ENCODE measurements around the gene ELN.

ELN gene

GRCh38 chr7:74094224-74095101, 66.5 kb downstream of the ELN start:
- peak overlapping the region; percentile 90 for H3K27ac ChIP-seq (ENCODE audit: low read length)
- H3K27me3 ChIP-seq (ENCODE audit: low read depth, low read length), result no peaks in the 10 kb centered on the region
- peaks cover 21% of the 10 kb centered on the region for H3K79me2 ChIP-seq (ENCODE audit: low read length)
- H3K4me3 ChIP-seq (ENCODE audit: low read length), result peak overlapping the region; percentile 77
- peak overlapping the region; percentile 91 for H3K4me2 ChIP-seq (ENCODE audit: low read length)
- peaks cover 4% of the 10 kb centered on the region; the same call in 1 of the 2 replicates for H3K9me3 ChIP-seq (ENCODE audit: insufficient read depth, low read length)
- peak overlapping the region; percentile 60; the same call in 1 of the 2 replicates for H2AFZ ChIP-seq (ENCODE audit: low read depth, low read length)
- peaks cover 30% of the 10 kb centered on the region for H3K36me3 ChIP-seq (replicated peaks; ENCODE audit: low read depth, low read length)
- TF ChIP-seq CTCF (IDR thresholded peaks at IDR 0.05; ENCODE audit: low read depth, low read length), result no peak
- H4K20me1 ChIP-seq (ENCODE audit: insufficient read depth, low read length), result no peaks in the 10 kb centered on the region
- H3K4me1 ChIP-seq (ENCODE audit: low read length), result peaks cover 35% of the 10 kb centered on the region
- H3K9ac ChIP-seq (ENCODE audit: low read length), result peak overlapping the region; percentile 78

- Histone ChIP-seq H2AFZ (ENCODE audit: low read depth, low read length) (0 out of 2 replicates have a peak overlapping the region, but pooled peaks have one; percentile 60), H3K4me1 (ENCODE audit: low read length) (peaks cover 40% of the 10 kb centered on the region)
Observed at GRCh38 chr7:74095135-74095534, 67.2 kb downstream of the ELN start.

GRCh38 chr7:74097937-74098614, 70.1 kb downstream of the ELN start:
- TF ChIP-seq CTCF (IDR thresholded peaks at IDR 0.05; ENCODE audit: low read depth, low read length) (no peak), EZH2phosphoT487 (IDR thresholded peaks at IDR 0.05; ENCODE audit: low read depth) (no peak)
- Histone ChIP-seq H3K4me1 (ENCODE audit: low read length) (peaks cover 56% of the 10 kb centered on the region), H3K4me2 (ENCODE audit: low read length) (no peak overlapping the region), H2AFZ (ENCODE audit: low read depth, low read length) (no peak overlapping the region), H3K9ac (ENCODE audit: low read length) (no peak overlapping the region), H3K27me3 (ENCODE audit: low read depth, low read length) (no peaks in the 10 kb centered on the region), H3K4me3 (ENCODE audit: low read length) (no peak overlapping the region), H3K36me3 (replicated peaks; ENCODE audit: low read depth, low read length) (peaks cover 42% of the 10 kb centered on the region), H4K20me1 (ENCODE audit: insufficient read depth, low read length) (no peaks in the 10 kb centered on the region), H3K79me2 (ENCODE audit: low read length) (peaks cover 21% of the 10 kb centered on the region), H3K9me3 (ENCODE audit: insufficient read depth, low read length) (peaks cover 4% of the 10 kb centered on the region; the same call in 1 of the 2 replicates), H3K27ac (ENCODE audit: low read length) (no peak overlapping the region)

More at GRCh38 chr7:74095135-74095534, 67.2 kb downstream of the ELN start:
- peak overlapping the region; percentile 78 for H3K9ac ChIP-seq (ENCODE audit: low read length)
- H3K9me3 ChIP-seq (ENCODE audit: insufficient read depth, low read length), result peaks cover 4% of the 10 kb centered on the region; the same call in 1 of the 2 replicates
- H3K27me3 ChIP-seq (ENCODE audit: low read depth, low read length), result no peaks in the 10 kb centered on the region
- peaks cover 37% of the 10 kb centered on the region for H3K36me3 ChIP-seq (replicated peaks; ENCODE audit: low read depth, low read length)
- H3K79me2 ChIP-seq (ENCODE audit: low read length), result peaks cover 21% of the 10 kb centered on the region
- H3K4me2 ChIP-seq (ENCODE audit: low read length), result peak overlapping the region; percentile 91
- H4K20me1 ChIP-seq (ENCODE audit: insufficient read depth, low read length), result no peaks in the 10 kb centered on the region
- peak overlapping the region; percentile 77 for H3K4me3 ChIP-seq (ENCODE audit: low read length)
- no peak for TF ChIP-seq CTCF (IDR thresholded peaks at IDR 0.05; ENCODE audit: low read depth, low read length)
- no peak for TF ChIP-seq EZH2phosphoT487 (IDR thresholded peaks at IDR 0.05; ENCODE audit: low read depth)
- peak overlapping the region; percentile 90 for H3K27ac ChIP-seq (ENCODE audit: low read length)

GRCh38 chr7:74099031-74099430, 71.1 kb downstream of the ELN start:
- Histone ChIP-seq H4K20me1 (ENCODE audit: insufficient read depth, low read length) (no peaks in the 10 kb centered on the region), H3K9ac (ENCODE audit: low read length) (no peak overlapping the region), H2AFZ (ENCODE audit: low read depth, low read length) (no peak overlapping the region), H3K27me3 (ENCODE audit: low read depth, low read length) (no peaks in the 10 kb centered on the region), H3K4me3 (ENCODE audit: low read length) (no peak overlapping the region), H3K4me2 (ENCODE audit: low read length) (no peak overlapping the region), H3K79me2 (ENCODE audit: low read length) (peaks cover 16% of the 10 kb centered on the region), H3K4me1 (ENCODE audit: low read length) (peaks cover 47% of the 10 kb centered on the region), H3K9me3 (ENCODE audit: insufficient read depth, low read length) (peaks cover 4% of the 10 kb centered on the region; the same call in 1 of the 2 replicates), H3K27ac (ENCODE audit: low read length) (no peak overlapping the region), H3K36me3 (replicated peaks; ENCODE audit: low read depth, low read length) (peaks cover 48% of the 10 kb centered on the region)
- TF ChIP-seq CTCF (IDR thresholded peaks at IDR 0.05; ENCODE audit: low read depth, low read length), result no peak
- TF ChIP-seq EZH2phosphoT487 (IDR thresholded peaks at IDR 0.05; ENCODE audit: low read depth), result no peak
